SK-N-MC (cell line): ENCODE measurements around the gene TMEM11.

Source experiments
- EZH2 ChIP-seq: fragments of 200-600 bp; sonication (generic); IDR thresholded peaks from one replicate; pipeline ENCODE4 v1.6.1; 2017; ENCODE audit warnings: antibody characterized with exemption
- POLR2AphosphoS5 ChIP-seq: IDR thresholded peaks from 2 replicates; pipeline ENCODE4 v1.6.1; 2012; ENCODE audit warnings: mild to moderate bottlenecking, low read depth, low read length, borderline replicate concordance

DNA sequence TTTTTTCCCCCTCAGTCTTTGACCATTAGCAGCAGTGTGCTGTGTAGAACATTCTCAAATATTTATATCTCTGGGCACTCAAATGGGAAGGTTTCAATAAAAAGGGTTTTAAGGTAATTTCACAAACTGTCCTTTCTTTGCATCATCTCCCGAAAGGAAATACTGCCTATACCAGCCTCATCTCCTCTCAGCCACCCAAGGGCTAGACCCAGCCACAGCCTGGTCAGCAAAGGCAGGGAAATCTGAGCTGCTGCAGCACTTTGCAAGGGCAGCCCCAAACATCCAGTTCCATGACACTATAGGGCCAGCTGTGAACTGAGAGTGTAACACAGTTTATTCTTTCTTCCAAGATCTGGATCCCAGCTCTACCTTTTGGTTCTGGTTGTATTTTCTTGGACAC, 28.9 kb downstream of the TMEM11 start:
- no peak for TF ChIP-seq POLR2AphosphoS5
- no peak for TF ChIP-seq EZH2
